Stimulated activated CD4-positive, alpha-beta T cell treated with anti-CD3 and anti-CD28 coated beads, Interleukin-4, amount 100 ng/mL, for 1 hour (primary cell): ENCODE measurements around the gene FIGNL1.
A peak's percentile ranks its signal among the peaks of the same experiment; 100 is the strongest.

ENCODE experiments used
- DNase-seq: peaks from one replicate; pipeline ENCODE4 v3.0.0-alpha.2; 2020

Gene FIGNL1, protein sequence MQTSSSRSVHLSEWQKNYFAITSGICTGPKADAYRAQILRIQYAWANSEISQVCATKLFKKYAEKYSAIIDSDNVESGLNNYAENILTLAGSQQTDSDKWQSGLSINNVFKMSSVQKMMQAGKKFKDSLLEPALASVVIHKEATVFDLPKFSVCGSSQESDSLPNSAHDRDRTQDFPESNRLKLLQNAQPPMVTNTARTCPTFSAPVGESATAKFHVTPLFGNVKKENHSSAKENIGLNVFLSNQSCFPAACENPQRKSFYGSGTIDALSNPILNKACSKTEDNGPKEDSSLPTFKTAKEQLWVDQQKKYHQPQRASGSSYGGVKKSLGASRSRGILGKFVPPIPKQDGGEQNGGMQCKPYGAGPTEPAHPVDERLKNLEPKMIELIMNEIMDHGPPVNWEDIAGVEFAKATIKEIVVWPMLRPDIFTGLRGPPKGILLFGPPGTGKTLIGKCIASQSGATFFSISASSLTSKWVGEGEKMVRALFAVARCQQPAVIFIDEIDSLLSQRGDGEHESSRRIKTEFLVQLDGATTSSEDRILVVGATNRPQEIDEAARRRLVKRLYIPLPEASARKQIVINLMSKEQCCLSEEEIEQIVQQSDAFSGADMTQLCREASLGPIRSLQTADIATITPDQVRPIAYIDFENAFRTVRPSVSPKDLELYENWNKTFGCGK

DNA sequence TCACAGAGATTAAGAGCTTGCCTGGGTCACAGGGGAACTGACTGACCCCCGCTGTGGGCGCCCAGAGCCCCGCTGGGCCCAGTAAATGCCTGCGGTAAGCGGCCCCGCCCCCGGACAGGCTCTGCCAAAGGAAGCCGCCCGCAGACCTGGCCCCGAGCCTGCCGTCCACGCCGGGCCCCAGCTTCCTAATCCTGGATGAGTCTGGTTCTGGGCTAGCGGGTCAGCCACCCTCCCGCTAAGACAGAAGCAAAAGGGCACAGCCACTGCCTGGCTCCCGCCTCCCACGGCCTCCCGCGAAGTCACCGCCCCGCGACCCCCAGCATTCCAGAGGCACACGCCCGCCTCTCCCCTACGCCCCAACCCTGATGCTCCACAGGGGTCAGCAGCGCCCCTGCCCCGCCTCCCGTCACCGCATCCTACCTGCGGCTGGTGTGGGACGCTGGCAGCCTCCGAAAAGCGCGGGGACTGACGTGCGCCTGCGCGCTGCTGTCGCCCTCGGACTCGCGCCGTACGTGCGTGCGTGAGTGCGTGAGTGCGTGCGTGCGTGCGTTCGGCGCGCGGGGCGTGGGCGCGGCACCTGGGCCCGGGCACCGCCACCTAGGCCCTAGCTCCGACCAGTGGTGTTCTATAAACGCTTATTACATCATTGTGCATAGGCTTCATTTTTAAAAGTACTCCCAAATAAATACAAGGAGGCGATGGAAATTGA, at the start of gene FIGNL1:
FIGNL1 (minus strand) TSS at position 470 of the 709 bp plus-strand sequence. CDS start 3,063 bp downstream, outside the sequence.
- DNase-seq, result peak; percentile 87

DNA sequence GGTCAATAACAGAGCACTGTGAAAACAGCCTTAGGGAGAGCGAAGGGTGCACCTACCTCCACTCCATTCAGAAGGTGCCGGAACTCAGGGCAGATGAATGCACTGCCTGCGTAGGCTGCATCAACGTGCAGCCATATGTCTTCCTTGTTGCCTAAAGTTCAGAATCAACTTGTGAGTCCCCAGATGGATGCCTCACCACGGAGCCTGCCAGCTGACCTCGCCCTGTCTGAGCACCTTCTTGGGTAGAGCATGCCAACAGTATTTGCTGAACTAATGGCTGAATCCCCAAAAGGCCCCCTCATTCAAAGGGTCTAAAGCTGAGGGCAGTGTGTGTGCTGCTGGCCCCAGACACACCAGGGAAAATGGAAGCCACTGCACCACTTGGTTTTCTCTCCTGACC, 48.9 kb upstream of the FIGNL1 start:
- no peak for DNase-seq

DNA sequence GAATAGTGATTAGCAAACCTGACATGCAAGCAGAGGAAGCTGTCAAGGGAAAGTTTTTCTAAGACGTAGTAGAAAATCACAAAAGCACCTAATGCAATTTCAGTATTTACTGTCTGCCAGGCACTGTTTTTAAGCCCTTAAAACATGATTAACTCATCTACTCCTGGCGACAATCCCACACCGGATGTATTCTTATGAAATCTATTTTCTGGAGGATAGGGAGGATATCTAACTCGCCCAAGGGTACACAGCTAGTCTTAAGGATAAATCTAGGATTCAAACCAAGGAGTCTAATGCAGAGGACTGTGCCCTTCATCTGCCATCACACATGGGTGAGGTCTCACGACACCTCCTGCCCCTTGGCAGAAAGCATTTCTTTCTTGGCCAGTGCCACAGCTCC, 47.8 kb upstream of the FIGNL1 start:
- DNase-seq, result no peak

DNA sequence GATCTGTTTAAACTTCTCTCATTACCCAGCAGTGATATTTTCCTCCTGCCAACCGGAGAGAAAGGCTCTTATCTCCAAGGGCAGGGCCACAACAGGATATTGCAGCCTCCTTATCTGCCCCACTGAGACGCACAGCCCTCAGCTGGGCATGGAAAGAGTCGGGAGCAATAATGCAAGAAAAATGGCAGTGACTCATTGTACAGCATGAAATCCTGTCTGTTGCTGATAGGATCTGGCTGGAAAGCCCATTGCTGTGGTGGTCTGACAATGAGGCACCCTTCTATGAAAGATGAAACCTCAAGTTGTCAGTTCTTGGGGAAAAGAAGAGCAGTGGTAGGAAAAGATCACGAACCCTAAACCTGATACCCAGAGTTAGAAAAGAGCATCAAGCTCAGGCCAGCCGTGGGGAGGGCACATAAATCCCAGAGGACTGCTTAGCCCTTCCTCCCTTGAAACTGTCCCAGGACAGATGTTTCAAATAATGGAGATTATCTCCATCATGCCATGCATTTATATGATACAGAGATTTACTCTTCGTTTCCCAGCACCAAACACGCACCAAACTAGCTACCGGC, 47.0 kb upstream of the FIGNL1 start:
- DNase-seq, result no peak

DNA sequence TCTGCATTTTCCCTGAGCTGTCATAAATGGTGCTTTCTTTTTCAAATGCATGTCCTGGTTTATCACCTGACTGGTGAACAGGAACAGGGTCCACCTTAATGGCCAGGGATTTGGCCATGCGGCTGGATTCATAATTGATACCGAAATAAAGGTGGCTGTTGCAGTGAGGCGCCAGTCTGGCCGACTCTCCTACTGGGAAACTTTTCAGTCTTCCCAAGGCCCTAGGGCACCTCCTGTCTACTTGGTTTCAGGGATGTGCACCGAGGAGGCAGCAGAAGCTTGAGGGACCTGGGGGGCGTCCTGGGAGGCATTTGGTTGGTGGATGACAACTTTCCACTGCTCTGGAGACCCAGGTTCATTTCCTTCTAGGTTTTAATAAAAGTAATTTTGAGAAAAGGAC, 46.4 kb upstream of the FIGNL1 start:
- DNase-seq, result no peak

DNA sequence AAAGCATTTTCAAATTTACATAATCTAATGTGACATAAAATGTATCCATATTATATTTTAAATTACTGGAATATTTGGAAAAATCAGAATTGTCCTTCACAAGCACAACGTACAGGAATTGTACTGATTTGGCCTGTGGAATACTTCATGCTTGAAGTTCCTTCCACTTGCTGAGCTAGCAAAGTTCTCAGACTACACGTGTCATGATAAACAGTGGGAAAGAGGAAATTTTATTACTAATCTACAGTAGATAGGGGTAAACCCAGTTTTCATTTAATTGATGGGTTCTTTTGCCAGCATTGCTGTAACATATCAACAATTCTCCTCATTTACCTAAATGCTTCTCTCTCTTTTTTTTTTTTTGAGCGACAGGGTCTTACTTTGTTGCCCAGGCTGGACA, 45.6 kb upstream of the FIGNL1 start:
- no peak for DNase-seq

DNA sequence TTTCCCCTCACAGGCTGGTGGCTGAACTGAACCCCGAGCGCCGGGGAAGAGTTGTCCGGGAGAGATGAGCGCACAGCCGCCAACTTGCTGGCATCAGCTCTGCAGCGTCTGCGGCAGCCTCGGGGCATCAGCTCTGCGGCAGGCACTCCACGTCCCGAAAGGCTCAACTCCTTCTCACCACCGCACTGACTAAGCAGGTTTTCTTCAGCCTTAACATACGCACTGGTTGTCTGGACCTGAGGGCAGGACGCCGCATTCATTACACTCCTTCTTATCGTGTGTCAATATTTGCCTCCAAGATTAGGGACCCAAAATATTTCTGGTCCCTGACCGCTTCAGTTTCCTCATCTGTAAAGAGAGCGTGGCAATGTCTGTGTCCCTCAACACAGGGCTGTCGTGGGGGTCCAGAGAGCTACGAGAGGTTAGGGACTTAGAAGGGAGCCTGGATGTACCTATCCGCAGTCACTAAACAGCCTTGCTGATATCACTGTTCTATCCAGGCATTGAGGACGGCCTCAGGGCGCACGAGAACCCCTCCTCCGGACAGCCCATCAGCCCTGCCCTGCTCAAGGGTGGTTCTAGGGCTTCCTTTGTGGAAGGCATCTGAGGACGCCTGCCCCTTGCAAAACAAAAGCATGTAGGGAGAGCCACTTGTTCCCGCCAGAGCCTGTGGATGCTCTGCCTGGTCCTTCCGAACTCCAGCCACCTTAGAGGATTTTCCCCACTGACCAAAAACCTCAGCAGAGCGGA, 42.8 kb upstream of the FIGNL1 start:
- no peak for DNase-seq

DNA sequence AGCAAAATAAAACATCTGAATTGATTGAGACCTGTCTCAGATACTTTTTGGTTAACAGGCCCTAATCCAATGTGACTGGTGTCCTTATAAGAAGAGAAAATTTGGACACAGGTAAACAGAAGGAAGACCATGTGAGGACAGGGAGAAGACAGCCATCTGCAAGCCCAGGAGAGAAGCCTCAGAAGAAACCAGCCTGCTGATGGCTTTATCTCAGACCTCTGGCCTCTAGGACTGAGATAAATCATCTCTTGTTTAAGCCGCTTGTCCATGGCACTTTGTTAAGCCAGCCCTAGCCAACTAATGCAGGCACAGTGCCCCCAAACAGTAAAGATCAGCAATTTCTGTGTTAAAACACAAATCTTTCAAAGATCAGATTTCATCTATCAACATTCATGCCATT, 41.8 kb upstream of the FIGNL1 start:
- DNase-seq, result no peak

DNA sequence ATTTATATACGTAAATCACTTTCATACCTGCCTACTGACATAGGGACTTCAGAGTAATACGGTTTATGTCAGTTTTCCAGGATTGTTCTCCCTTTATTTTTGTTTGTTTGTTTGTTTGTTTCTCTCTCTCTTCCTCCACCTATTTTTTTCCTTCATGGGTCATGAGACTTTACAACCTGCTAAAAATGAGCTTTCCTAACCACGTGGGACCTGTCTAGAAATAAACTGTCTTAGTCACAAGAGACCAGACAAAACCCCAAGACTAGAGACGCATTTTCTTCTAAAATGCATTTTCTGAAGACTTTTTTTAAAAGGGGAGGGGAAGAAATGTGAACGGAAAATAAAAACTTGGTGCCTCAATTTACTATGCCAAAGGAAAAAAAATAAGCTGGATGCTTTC, 41.1 kb upstream of the FIGNL1 start:
- DNase-seq, result no peak

DNA sequence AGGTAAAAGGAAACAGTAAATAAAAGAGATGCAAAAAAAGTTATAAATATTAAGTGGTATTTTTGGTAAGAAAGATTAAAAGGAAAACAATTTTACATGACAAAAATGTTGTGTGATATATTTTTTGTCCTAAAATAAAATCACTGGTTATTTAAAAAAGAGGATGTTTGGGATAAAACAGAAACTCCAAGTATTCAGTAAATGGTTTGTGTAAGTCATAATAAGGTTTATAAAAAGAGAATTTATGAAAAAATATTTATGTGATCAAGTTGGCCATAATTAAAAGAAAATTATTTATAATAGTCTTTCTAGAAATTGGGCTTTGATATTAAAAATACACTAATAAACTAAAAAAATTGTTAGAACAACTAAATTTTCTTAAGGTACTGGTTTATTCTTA, 38.2 kb upstream of the FIGNL1 start:
- no peak for DNase-seq

DNA sequence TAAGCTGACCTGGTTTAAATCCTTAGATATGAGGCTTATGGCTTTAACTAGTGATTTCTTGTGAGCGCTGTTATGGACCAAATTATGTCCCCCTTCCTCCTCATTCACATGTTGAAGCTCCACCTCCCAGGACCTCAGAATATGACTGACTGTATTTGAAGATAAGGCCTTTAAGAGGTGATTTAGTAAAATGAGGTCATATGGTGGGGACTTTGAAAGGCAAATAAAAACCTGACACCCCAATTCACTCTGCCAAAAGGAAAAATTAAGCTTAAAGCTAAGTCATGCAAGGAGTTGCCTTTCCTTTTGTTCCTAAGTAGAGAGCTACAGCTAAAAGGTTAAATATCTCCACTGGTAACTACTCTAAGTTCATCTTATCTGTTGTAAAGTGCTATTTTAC, 36.4 kb upstream of the FIGNL1 start:
- DNase-seq, result no peak

DNA sequence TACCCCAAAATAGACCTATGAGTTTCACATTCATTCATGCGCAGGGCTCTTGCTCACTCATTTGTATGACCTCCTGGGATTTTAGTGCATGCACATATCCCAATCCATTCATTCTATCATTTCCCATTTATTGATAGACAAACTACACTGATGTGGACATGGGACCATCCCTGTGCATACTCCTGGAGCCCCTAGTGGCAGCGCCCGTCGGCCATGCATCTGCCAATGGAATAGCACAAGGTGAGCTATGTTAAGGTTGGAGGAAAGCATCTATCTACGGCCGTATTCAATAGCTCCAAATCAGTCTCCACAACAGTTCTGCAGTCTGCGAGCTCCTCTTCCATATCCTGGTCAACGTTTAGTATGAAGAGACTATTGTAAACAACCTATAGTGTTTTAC, 31.7 kb upstream of the FIGNL1 start:
- no peak for DNase-seq

DNA sequence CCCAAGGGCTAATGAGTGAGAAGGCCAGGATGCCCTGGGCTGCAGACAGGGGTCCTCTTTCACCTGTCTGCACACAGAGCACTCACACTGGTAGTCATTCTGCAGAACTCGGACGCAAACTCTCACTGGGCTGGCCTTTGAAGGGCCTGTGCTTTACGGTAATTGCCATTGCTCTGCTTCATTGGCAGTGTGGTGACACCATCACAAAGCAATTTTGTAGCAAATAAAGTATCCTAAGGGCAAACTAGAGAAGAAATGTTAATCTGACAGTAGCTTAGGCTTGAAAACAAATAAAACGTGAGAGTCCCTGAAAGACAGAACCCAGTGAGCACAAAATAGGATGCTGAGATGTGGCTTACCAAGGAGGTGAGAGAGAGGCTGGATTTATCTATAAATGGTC, 30.6 kb upstream of the FIGNL1 start:
- no peak for DNase-seq

DNA sequence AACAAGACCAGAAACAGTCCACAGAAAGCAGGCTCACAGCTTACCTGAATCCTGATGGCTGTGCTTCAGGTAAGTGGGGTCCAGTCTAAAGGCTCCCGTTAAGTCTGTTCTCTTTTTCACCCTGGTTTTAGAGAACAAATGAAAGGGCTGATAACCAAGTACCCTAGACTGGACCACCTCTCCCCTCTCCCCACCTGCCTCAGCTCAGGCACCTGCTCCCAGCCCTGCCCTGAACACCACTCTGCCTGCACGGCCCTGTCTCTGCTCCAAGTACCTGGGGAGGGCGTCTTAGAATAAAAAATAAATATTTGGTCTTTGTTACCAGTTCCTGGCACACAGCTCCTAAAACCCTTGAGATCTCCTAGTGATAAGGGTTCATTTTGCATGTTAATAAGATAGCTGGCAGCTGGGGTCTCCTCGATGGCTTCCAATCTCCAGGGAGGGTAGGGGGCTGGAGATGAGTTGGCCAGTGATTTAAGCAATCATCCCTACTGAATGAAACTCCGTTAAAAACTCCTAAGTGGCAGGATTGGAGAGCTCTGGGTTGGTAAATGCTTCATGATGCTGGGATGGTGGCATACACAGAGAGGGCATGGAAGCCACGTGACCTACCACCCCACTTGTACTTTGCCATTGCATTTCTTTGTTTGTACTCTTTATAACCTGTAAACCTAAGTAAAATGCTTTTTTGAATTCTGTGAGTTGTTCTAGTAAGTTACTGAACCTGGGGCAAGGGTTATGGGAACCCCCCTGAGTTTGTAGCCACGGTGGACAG, 29.8 kb upstream of the FIGNL1 start:
- no peak for DNase-seq

DNA sequence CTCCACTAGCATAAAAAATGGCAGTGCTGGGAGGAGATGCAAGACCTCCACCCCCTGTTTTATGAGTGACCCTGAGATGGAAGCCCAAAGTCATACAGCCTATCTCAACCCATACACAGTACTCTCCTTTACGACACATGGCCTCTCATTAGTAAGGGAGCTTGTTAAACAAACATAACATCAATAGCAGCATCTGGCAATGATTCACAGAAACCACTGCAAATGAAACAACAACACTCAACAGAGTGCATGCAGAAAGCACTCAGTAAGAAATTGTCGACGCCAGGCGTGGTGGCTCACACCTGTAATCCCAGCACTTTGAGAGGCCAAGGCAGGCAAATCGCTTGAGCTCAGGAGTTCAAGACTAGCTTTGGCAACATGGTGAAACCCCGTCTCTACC, 27.5 kb upstream of the FIGNL1 start:
- no peak for DNase-seq

DNA sequence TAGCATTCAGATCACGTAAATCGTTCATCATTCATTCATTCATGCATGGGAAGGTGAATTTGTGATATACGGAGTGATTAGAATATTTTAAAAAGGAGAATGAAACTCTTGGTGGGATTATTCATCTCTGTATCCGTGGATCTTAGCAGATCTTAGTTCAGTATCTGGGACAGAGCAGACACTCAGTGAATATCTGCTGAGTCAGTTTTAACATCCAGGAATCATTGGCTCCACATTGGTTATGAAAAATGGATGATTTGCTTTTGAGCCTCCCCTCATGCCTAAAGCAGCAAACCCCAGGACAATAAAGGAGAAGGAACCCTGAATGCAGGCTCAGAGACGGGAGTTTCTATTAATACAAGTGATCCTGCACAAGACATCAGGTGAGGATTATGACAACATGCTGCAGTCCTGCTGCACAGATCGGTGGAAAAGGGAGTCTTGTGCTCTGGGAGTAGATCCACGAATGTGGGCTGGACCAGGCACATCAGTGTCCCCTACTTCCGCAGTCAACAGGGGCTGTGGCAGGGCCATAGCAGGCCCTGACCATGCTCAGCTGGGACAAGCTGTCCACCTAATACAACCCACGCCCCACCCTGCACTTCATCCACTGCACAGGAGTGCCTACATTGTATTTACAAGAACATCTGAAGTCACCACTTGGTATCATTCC, 26.9 kb upstream of the FIGNL1 start:
- no peak for DNase-seq

DNA sequence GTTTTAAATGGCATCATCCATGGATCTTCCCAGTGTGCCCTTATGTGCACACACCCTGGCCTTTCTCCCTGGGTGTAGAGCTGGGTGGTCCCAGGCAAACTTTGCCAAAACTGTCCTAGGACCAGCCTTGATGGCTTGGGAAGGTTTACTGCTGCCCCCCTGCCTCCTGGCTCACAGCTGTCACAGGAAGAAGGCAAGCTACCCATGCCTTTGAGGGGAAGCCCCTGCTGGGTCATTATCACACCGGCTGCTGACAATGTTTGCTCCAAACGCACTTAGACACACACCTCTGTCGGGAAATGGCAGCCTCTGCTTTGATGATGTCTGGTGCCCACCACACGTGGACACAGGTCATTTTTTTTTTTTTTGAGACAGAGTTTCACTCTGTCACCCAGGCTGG, 25.2 kb upstream of the FIGNL1 start:
- no peak for DNase-seq

DNA sequence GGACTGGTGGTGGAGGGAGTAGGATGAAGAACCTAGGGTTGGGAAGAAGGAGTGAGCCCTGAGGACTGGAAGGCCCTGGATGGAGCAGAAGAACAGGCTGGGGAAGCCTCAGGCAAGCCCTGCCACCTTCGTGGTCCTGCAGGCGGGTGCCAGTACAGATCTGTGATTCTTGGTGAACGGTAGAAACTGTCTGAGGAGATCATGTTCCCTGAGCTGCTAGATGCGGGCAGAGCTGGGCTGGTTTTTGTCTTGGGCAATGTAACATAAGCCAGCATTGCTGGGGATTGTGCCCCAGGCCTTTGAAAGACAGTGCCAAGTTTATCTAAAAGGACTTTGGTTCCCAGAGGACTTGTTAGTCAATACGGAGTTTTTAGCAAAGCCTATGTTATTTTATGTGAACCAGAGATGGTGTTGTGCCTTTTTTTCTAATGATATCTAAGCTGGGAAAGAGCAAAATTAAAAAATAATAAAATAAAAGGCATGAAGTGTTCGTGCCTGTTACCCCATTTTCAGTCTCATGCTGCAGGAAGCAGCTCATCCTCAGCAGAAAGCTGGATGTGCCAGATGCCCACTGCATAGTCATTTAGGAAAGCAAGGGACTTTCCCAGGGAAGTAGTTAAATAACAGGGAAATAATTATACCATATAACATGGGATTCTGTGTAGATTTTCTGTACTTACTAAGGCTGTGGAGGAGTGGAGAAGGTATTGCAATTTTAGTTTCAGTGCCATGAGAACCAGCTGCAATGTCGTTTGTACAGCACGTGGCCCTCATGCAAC, 24.4 kb upstream of the FIGNL1 start:
- DNase-seq, result no peak

DNA sequence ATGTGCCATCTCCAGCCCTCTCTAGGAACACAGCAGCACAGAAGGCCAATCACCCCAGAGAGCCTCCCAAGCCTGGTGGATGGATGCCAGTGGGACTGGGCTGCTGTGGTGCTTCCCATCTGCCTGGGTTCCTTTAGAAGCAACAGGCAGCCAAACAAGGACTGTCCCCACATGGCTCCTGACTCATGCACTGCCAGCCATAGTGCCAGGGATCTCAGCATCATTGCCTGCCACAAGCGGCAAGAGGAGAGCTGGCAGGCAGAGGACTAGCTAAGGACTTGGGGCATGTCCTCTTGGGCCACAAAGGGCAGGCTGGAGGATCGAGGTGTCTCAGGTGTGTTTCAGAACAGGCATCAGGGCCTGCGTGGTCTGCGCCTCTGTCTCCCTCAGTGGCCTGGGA, 23.4 kb upstream of the FIGNL1 start:
- no peak for DNase-seq

DNA sequence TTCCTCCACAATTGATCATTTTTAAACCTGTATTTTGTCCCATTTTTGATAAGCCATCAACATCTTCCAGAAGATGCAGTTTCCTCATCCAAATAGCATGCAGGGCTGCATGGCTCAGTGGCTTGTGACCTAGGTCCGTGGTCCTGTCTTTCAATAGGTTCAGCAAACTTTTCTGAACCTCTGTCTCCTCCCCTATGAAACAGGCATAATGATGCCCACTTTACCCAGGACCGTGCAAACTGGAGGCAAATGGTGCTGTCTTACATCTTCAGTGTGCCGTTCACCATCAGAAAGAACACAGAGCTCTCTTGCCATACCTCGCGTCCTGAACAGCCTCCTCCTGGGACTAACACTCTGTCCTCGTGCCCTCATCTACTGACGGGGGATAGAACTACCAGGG, 22.3 kb upstream of the FIGNL1 start:
- no peak for DNase-seq

DNA sequence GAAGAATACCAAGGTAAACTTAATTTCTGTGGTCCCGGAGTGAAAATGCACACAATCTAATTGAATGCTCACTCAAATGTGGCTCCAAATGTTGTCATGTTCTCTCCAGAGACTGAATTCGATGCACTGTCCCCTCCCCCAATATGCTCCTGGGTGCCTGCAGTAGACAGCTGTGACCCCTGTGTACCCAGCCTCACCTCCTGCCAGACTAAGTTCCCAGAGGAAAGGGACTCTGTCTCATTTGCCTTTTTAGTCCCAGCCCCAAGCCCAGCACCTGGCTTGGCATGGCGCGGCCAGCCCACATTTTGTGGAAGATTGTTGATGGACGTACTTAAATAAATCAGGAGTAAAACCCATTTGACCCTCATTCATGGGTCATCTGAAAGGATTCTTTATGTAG, 21.8 kb upstream of the FIGNL1 start:
- DNase-seq, result no peak
